KBM-7 (cell line): ENCODE measurements around the gene PREP.
"Not testable (repeated sequence)": the region's sequence is repeated elsewhere in the genome, so short reads cannot be mapped to it uniquely, and the experiment has no call there.

Source experiments
- DNase-seq: peaks from one replicate; pipeline ENCODE4 v3.0.0-alpha.2; 2015
- in situ Hi-C: fragments of 300-500 bp; cut with MboI; formaldehyde crosslinking; loops from 2 replicates; pipeline ENCODE4 v1.14.3; 2020; ENCODE audit warnings: low sequenced_read_pairs, low pct_unique_long_range_greater_than_20kb, mixed read lengths

The PREP gene

DNA sequence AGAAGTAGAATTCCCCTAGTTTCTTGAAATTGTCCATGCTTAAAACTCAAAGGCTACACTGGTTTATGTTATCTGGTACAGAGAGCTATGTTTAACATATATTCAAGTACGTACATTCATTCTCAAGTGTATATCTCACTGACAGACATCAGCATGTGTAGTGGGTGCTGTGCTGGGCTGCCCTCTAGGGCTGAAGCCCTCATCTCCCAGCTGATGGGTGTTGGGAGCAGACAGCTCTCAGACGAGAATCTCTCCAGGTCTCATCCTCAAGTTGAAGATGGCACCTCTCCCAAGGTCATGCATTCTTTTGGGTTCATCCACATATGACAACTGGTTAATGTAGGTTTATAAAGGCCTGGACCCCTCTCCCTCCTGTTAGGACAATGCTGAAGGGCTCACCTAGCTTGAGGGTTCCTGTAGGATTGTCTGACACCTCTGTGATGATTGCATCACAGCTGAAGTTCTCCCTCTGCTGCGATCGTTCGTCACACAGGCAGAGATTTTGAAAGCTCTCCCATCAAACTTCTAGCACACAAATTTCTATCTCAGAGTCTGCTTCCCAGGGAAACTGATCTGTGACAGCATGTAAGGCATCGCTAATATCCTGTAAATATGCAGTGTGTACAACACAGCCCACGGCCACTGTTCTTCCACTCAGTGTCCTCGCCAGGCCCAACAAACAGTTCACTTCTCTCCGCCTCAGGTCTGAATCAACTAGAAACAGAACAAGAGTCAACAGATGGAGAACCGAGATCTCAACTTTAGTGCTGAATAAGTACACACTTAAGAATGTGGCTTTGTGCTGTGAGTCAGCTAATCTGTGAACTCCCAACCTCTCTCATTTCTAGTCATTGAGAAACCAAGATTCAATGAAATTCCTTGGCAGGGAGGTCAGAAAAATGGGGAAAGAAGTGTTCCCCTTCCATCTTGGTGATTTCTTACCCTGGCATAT is 43.2 kb downstream of the PREP start:
- no peak for DNase-seq
- in situ Hi-C loops, result no loop called here

DNA sequence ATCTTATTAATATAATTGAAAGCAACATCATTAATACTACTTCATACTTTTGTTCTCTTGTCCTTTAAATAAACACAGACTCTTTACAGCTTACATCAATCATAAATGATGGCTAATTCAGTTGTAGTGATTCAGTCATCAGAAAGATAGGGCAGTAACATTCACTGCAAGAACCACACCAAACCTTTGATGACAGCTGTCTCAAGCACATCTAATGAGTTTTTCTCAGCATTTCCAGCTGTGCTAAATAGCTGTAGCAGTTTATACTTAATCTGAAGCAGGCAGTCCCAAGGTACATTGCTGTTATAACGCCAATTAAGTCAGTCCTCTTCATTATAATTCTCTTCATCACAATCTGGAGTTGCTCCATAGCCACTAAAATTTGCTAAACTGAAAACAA is 45.7 kb downstream of the PREP start:
- DNase-seq, result no peak
- in situ Hi-C loops, result no loop called here

DNA sequence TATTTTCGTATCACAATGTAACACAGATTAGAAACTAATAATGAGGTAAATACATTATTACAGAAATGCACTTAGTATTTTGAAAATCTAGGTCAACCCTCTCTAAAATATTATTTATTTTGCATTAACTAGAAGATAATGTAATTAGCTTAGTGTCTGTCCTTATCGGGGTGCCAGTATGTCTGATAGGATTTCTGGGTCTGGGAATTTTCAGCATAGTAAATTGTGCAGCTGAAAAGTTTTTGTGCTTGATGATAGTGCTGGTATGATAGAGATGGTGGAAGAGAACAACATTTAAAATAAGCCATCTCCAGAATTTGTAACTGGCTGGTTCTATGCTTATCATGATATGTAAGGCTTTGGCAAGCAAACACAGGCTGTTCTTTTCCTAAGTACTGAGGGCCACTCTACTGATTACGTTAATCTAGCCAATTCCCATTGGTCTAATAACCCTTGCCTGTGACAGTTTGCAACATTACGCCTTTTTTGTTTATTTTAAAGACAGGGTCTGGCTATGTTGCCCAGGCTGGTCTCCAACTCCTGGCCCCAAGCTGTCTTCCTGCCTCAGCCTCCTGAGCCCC is 50.8 kb downstream of the PREP start:
- in situ Hi-C loops, result no loop called here
- DNase-seq, result no peak

- DNase-seq, result no peak
- in situ Hi-C loops, result no loop called here
Measured at GRCh38 chr6:105348897-105349296, 54.0 kb downstream of the PREP start.

- DNase-seq, result no peak
- in situ Hi-C loops, result no loop called here
Measured at GRCh38 chr6:105346052-105346451, 56.8 kb downstream of the PREP start.

DNA sequence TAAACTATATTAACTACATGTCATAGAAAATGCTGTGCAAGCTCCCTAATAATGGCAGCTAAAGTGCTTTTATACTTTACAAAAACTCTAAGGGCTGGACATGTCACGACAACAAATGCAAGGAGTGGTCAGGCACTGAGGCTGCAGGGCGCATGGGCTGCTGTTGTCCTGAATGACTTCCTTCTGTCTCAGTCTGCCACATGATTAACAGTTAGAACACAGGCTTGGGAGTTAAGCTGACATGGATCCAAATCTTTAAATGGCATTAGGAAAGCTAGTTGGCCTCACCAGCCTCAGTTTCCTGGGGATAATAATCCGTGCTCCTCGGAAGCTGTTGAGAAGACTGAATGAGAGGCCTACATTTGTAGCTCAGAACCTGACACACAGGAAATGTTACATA is 57.4 kb downstream of the PREP start:
- DNase-seq, result no peak
- in situ Hi-C loops, result no loop called here

- in situ Hi-C loops, result no loop called here
- DNase-seq, result no peak
Measured at GRCh38 chr6:105344881-105345370, 58.0 kb downstream of the PREP start.

DNA sequence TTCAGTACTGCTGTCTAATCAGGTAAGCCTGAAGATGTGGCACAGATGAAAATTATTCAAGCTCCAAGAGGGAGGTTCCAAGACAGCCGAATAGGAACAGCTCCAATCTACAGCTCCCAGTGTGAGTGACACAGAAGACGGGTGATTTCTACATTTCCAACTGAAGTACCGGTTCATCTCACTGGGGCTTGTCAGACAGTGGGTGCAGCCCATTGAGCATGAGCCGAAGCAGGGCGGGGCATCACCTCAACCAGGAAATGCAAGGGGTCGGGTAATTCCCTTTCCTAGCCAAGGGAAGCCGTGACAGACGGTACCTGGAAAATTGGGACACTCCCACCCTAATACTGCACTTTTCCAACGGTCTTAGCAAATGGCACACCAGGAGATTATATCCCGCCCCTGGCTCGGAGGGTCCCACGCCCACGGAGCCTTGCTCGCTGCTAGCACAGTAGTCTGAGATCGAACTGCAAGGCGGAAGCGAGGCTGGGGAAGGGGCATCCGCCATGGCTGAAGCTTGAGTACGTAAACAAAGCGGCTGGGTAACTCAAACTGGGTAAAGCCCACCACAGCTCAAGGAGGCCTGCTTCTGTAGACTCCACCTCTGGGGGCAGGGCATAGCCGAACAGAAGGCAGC is 64.4 kb downstream of the PREP start:
- DNase-seq, in situ Hi-C loops: not testable (repeated sequence)

- no peak for DNase-seq
- in situ Hi-C loops, result no loop called here
Measured at GRCh38 chr6:105336986-105337385, 65.9 kb downstream of the PREP start.

- in situ Hi-C loops, result no loop called here
Measured at GRCh38 chr6:105332576-105332975, 70.3 kb downstream of the PREP start.

GRCh38 chr6:105331927-105332326 is 71.0 kb downstream of the PREP start:
- no peak for DNase-seq
- in situ Hi-C loops, result no loop called here

More at GRCh38 chr6:105332576-105332975, 70.3 kb downstream of the PREP start:
- no peak for DNase-seq

- in situ Hi-C loops, result no loop called here
- no peak for DNase-seq
Measured at GRCh38 chr6:105330913-105331312, 72.0 kb downstream of the PREP start.

GRCh38 chr6:105330364-105330763 is 72.5 kb downstream of the PREP start:
- in situ Hi-C loops, result no loop called here

DNA sequence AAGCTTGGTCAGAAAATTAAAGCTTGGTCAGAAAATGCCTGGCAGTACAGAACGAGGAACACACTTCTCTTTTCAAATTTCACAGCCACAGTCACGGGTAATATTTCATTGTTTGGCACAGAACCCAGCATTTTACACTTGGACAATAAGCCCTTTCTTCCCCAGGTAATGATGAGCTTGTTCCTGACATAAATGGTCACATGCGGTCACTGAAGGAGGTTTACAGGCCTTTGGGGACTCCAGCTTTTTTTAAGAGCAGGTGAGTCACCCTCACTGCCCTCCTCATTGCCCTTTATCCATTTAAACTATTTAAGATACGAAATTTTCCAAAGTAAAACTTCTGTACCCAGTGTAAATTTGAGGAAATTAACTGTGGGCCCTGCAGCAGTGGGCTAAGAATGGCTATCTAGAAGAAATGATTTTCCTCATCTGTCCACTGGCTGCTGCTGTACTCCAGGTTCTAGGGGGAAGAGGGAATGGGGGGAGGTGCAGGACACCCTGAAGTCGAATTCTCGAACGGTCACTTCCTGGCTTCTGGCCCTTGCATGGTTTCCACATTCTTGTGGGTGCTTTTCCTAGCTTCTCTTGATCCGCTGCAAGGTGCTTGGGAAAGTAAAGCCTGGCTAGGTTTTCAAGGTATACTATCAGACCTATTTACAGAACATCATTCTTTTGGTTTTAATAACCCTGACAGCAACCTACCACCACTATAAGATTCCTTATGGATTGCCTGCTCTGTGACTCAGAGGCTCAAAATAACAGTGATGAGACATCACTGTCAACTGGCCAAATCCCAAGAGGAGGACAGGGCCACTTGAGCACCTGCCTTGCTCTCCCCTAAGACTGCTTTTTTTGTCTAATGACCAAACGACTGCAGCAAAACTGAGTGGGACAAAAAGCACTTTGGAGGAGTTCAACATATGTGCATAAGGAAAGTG is 75.8 kb downstream of the PREP start:
- in situ Hi-C loops, result no loop called here
- DNase-seq, result no peak

More at GRCh38 chr6:105330364-105330763, 72.5 kb downstream of the PREP start:
- DNase-seq, result no peak

GRCh38 chr6:105326216-105326615 is 76.7 kb downstream of the PREP start:
- no peak for DNase-seq
- in situ Hi-C loops, result no loop called here

DNA sequence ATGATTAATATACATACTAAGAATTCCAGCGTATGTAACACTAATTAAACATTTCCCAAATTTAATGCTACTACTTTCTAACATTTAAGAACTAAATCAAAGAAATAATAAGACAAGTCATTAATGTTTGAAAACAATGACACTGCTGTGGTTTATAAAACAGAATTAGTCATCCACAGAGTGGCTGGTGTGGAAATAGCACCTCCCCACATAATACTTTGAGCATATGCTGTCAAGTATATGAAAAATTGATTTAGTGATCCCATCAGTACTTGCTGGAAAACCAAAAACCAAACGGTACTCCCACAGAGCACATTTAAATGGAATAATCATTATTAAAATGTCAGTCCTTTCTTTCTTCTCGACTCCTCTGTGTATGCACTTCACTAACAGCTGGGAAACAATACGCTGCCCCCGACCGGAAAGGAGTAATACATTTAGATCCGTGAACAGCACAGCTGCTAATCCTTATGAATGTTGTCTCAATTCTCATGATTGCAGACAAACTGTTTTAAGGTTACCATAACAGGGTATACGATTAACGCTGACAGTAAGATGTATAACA is 78.4 kb downstream of the PREP start:
- in situ Hi-C loops, result no loop called here
- no peak for DNase-seq

DNA sequence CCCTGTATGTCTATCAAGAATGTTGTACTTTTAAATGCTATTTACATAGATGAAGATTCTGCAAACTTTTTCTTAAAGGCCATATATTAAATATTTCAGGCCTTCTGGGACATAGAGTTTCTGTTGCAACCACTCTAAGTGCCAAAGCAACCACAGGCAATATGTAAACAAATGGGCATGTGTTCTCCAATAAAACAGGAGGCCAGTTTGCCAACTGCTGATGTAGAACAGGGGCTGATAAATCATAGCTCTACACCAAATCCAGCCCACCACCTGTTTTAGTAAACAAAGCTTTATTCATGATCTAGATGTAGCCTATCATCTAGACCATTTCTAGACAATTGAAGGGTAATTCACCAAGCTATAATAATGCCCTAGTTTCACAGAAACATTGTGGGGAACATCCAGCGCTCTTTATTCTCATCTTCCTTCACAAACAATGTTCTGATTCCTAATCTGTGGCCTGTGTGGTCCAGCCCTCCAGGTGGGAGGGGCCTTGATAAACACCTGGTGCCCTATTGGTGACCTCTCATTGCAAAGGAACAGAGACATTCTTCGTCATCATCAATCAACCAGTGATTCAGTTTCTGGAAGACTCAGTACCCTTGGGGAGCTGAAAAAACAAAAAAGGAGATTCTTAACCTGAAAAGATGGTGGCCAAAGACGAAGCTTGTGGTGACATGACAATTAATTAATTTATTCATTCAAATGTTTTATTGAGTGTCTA is 80.2 kb downstream of the PREP start:
- DNase-seq, result no peak
- in situ Hi-C loops, result no loop called here

- in situ Hi-C loops, result no loop called here
- no peak for DNase-seq
Measured at GRCh38 chr6:105321728-105322127, 81.2 kb downstream of the PREP start.
